ENCODE results near the gene CLEC9A. TPM values are rescaled to one million over a fixed set of nuclear protein-coding genes. Genes with fewer than 3 reads are reported as not detected.
"Not testable (repeated sequence)": the region's sequence is repeated elsewhere in the genome, so short reads cannot be mapped to it uniquely, and the experiment has no call there.

Gene CLEC9A
- total RNA-seq, 1 experiment from 2014 or later: not detected

- Histone ChIP-seq H3K4me1 (ENCODE audit: insufficient read depth, low read length) (peaks cover 11% of the 10 kb centered on the region), H2AFZ (ENCODE audit: low read length) (no peak overlapping the region), H3K9me3 (ENCODE audit: low read length) (no peaks in the 10 kb centered on the region), H3K27me3 (ENCODE audit: low read length) (no peaks in the 10 kb centered on the region), H3K4me2 (ENCODE audit: low read length) (no peak overlapping the region), H3K9ac (ENCODE audit: low read length) (no peak overlapping the region), H3F3A (ENCODE audit: low read length, unreplicated experiment) (no peaks in the 10 kb centered on the region), H3K36me3 (ENCODE audit: low read depth, low read length) (no peaks in the 10 kb centered on the region), H3K27ac (ENCODE audit: low read length) (no peak overlapping the region), H4K20me1 (ENCODE audit: low read length) (no peaks in the 10 kb centered on the region), H3K4me3 (ENCODE audit: low read length) (no peak overlapping the region), H3K79me2 (ENCODE audit: low read length) (no peaks in the 10 kb centered on the region), H3K9me2 (replicated peaks; ENCODE audit: low read length) (no peaks in the 10 kb centered on the region)
- ChIA-PET POLR2A (ENCODE audit: unreplicated experiment) (no interaction called here), CTCF (no interaction called here)
- TF ChIP-seq EZH2 (IDR thresholded peaks at IDR 0.05; ENCODE audit: low read length, unreplicated experiment) (no peak), CTCF (conservative IDR thresholded peaks at IDR 0.05; ENCODE audit: low read depth, low read length) (no peak), EZH2phosphoT487 (IDR thresholded peaks at IDR 0.05; ENCODE audit: borderline replicate concordance, low read length) (no peak)
- no TSS peak for BruUV-seq (replicated peaks)
- DNase-seq (no peak), ATAC-seq (no peak)
- intact Hi-C loops (cut with micrococcal nuclease): no loop called here
Measured at GRCh38 chr12:10021342-10021741, 9.1 kb upstream of the CLEC9A start.

- DNase-seq (no peak), ATAC-seq (no peak)
- H3K4me3 ChIP-seq (ENCODE audit: low read length): no peak overlapping the region
- CTCF ChIA-PET: no interaction called here
- peaks cover 7% of the 10 kb centered on the region for H3K4me1 ChIP-seq (ENCODE audit: insufficient read depth, low read length)
- no peak overlapping the region for H3K4me2 ChIP-seq (ENCODE audit: low read length)
- H2AFZ ChIP-seq (ENCODE audit: low read length): no peak overlapping the region
- intact Hi-C loops (cut with micrococcal nuclease): no loop called here
- no peaks in the 10 kb centered on the region for H3K9me2 ChIP-seq (replicated peaks; ENCODE audit: low read length)
- TF ChIP-seq EZH2 (IDR thresholded peaks at IDR 0.05; ENCODE audit: low read length, unreplicated experiment) (no peak), EZH2phosphoT487 (IDR thresholded peaks at IDR 0.05; ENCODE audit: borderline replicate concordance, low read length) (no peak), CTCF (conservative IDR thresholded peaks at IDR 0.05; ENCODE audit: low read depth, low read length) (no peak)
- H3K79me2 ChIP-seq (ENCODE audit: low read length): no peaks in the 10 kb centered on the region
- BruUV-seq (replicated peaks): no TSS peak
- no peaks in the 10 kb centered on the region for H3K36me3 ChIP-seq (ENCODE audit: low read depth, low read length)
- no peaks in the 10 kb centered on the region for H3F3A ChIP-seq (ENCODE audit: low read length, unreplicated experiment)
- no peaks in the 10 kb centered on the region for H3K27me3 ChIP-seq (ENCODE audit: low read length)
- H3K9me3 ChIP-seq (ENCODE audit: low read length): no peaks in the 10 kb centered on the region
- no peaks in the 10 kb centered on the region for H4K20me1 ChIP-seq (ENCODE audit: low read length)
- H3K27ac ChIP-seq (ENCODE audit: low read length): no peak overlapping the region
- no peak overlapping the region for H3K9ac ChIP-seq (ENCODE audit: low read length)
- POLR2A ChIA-PET (ENCODE audit: unreplicated experiment): no interaction called here
Measured at GRCh38 chr12:10025236-10025635, 5.2 kb upstream of the CLEC9A start.

GRCh38 chr12:10026666-10027065, 3.8 kb upstream of the CLEC9A start:
- intact Hi-C loops (cut with micrococcal nuclease); H3K9me2 ChIP-seq (replicated peaks; ENCODE audit: low read length); H3K27ac ChIP-seq (ENCODE audit: low read length); H3K79me2 ChIP-seq (ENCODE audit: low read length); H4K20me1 ChIP-seq (ENCODE audit: low read length); H3K36me3 ChIP-seq (ENCODE audit: low read depth, low read length); DNase-seq; CTCF ChIA-PET; H3K4me2 ChIP-seq (ENCODE audit: low read length); H3K9ac ChIP-seq (ENCODE audit: low read length); H2AFZ ChIP-seq (ENCODE audit: low read length); H3K4me3 ChIP-seq (ENCODE audit: low read length); H3F3A ChIP-seq (ENCODE audit: low read length, unreplicated experiment); POLR2A ChIA-PET (ENCODE audit: unreplicated experiment); H3K27me3 ChIP-seq (ENCODE audit: low read length); ATAC-seq; H3K9me3 ChIP-seq (ENCODE audit: low read length): not testable (repeated sequence)
- peaks cover 19% of the 10 kb centered on the region for H3K4me1 ChIP-seq (ENCODE audit: insufficient read depth, low read length)
- TSS peak; percentile 57 for BruUV-seq (replicated peaks)
